Urothelium cell line (cell line): ENCODE measurements around the gene FCAMR.
A peak's percentile ranks its signal among the peaks of the same experiment; 100 is the strongest.

Source experiments
- DNase-seq: peaks from one replicate; pipeline ENCODE4 v3.0.0; 2011; ENCODE audit warnings: low spot score, mixed read lengths
- FAIRE-seq: peaks from 2 replicates; lab custom pipeline; 2011; peaks lifted over from hg19 to GRCh38; lab: Jason Lieb, UNC

FCAMR gene

DNA sequence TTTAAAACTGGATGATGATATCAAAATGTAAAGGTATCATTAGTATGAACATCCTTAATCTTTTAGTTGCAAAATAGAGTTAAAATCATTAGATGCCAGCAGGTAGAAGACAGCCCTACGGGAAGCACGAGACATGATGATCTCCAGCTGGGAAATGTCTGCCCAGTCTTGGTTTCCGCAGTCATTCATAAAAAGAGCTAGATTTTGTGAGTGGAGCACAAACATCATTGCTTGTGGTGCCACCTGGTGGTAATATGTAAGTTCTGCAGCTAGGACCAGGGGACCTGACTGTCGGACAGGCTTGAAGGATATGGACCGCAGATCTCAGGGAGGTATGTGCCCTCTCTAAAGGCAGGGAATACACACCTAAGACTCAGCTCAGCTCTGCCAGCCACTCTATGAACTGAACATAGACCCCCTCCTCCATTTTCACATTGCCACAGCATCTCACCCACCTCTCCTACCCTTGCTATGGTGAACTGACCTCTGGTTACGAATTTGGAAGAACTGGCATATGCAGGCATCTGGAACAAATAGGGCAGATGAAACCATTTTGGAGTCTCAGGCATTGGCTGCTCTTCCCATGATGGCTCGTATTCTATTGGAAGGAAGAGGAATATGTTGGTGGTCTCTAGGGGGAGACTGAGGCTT lies 57.7 kb downstream of the FCAMR start:
- DNase-seq (peak; percentile 78), FAIRE-seq (no peak)

- no peak for FAIRE-seq
- DNase-seq = peak; percentile 62
These were observed 59.1 kb downstream of the FCAMR start for GRCh38 chr1:206911064-206911663.

GRCh38 chr1:206909883-206910318 lies 60.4 kb downstream of the FCAMR start:
- DNase-seq (no peak), FAIRE-seq (no peak)

DNA sequence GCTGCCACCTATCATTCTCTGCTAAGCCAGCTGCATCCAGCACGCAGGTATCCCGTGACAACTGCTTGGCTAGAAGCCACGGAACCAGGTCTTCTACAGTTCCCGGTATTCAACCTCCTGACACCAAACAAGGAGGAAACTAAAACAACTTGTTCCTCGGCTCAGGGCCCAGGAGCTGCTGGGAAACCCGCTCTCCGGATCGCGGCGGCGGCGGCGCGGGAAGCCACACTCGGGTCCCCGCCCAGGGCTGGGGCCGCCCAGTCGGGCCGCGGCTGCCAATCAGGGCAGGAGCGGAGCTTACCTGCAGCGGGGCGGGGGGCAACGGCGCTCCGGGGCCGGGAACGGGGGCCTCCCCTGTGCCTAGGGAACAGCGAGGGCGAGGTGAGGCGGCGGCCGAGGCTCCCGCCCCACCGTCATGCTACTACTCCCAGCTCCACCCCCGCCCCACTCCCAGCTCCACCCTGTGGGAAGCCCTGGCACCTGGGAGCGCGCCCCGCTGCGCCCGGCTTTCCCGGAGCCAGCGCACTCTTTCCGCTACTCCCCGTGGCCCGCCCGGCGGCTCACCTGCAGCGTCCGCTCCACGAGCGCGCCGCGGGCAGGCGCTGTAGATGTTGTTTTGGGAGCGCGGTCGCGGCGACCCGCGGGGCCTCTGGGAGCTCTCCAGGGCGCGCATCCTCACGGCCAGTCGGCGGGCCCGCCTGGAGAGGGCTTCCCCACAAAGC lies 60.9 kb downstream of the FCAMR start:
- FAIRE-seq = no peak
- DNase-seq = peak; percentile 51

- no peak for FAIRE-seq
- DNase-seq = no peak
These were observed 62.2 kb downstream of the FCAMR start for GRCh38 chr1:206908038-206908437.
